Glutamatergic neuron (in vitro differentiated cells): ENCODE measurements around the gene DMXL2. TPM values are rescaled to one million over a fixed set of nuclear protein-coding genes. Genes with fewer than 3 reads are reported as not detected.
"Not testable (repeated sequence)": the region's sequence is repeated elsewhere in the genome, so short reads cannot be mapped to it uniquely, and the experiment has no call there.

Experiments
- DNase-seq: peaks from one replicate; pipeline ENCODE4 v3.0.0; 2022
- H3K27ac Mint-ChIP-seq: one replicate; pipeline ENCODE4 v1.8.0; 2020; ENCODE audit warnings: mild to moderate bottlenecking, mixed read lengths, inconsistent platforms; ENCODE audit not compliant: unreplicated experiment
- H3K27me3 Mint-ChIP-seq: one replicate; pipeline ENCODE4 v1.8.0; 2020; ENCODE audit warnings: mild to moderate bottlenecking, moderate library complexity, mixed read lengths, inconsistent platforms; ENCODE audit not compliant: unreplicated experiment
- H3K36me3 Mint-ChIP-seq: one replicate; pipeline ENCODE4 v1.8.0; 2020; ENCODE audit warnings: mild to moderate bottlenecking, mixed read lengths, inconsistent platforms; ENCODE audit not compliant: unreplicated experiment
- H3K4me1 Mint-ChIP-seq: one replicate; pipeline ENCODE4 v1.8.0; 2020; ENCODE audit warnings: mild to moderate bottlenecking, low read depth, mixed read lengths, inconsistent platforms; ENCODE audit not compliant: unreplicated experiment
- H3K4me3 Mint-ChIP-seq: one replicate; pipeline ENCODE4 v1.8.0; 2020; ENCODE audit warnings: mild to moderate bottlenecking, mixed read lengths, inconsistent platforms; ENCODE audit not compliant: unreplicated experiment
- H3K9me3 Mint-ChIP-seq: one replicate; pipeline ENCODE4 v1.8.0; 2020; ENCODE audit warnings: mild to moderate bottlenecking, moderate library complexity, mixed read lengths, inconsistent platforms; ENCODE audit not compliant: unreplicated experiment
- total RNA-seq: library from RNA; stranded (reverse); fragmentation: NEBNext Ultra II Directional; extraction: Animal tissue kit (Norgen Biotek cat#: 25700); gene quantifications from one replicate; pipeline ENCODE4 v1.2.1, GENCODE V29; 2021; ENCODE audit not compliant: unreplicated experiment
- TF ChIP-seq, protein P1 (sequence below): fragments of 200-600 bp; sonication (generic); IDR thresholded peaks from one replicate; pipeline ENCODE4 v1.5.0; 2021; ENCODE audit not compliant: partially characterized antibody, unreplicated experiment

DMXL2 gene
- total RNA-seq, 1 donor from 2014 or later: 48.2 TPM

DNA sequence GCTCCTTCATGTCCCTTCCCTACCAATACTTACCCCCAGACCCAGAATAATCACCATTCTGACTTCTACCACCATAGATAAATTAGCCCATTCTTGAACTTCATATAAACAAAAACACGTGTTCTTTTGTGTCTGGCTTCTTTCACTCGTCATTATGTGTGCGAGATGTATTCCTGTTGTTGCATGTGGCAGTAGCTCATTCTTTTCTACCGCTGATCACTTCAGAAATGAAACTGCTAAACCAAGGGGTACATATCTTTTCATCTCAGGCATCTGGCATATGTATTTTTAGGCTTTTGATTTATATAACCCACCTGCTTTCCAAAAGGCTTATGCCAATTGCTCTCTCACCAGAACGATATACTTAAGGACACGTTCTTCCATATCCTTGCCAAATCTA is 44.9 kb upstream of the DMXL2 start:
- DNase-seq: no peak
- TF ChIP-seq, protein P1, sequence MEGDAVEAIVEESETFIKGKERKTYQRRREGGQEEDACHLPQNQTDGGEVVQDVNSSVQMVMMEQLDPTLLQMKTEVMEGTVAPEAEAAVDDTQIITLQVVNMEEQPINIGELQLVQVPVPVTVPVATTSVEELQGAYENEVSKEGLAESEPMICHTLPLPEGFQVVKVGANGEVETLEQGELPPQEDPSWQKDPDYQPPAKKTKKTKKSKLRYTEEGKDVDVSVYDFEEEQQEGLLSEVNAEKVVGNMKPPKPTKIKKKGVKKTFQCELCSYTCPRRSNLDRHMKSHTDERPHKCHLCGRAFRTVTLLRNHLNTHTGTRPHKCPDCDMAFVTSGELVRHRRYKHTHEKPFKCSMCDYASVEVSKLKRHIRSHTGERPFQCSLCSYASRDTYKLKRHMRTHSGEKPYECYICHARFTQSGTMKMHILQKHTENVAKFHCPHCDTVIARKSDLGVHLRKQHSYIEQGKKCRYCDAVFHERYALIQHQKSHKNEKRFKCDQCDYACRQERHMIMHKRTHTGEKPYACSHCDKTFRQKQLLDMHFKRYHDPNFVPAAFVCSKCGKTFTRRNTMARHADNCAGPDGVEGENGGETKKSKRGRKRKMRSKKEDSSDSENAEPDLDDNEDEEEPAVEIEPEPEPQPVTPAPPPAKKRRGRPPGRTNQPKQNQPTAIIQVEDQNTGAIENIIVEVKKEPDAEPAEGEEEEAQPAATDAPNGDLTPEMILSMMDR: no peak
- no peaks in the 10 kb centered on the region for H3K36me3 Mint-ChIP-seq
- H3K4me1 Mint-ChIP-seq: peaks cover 7% of the 10 kb centered on the region
- H3K4me3 Mint-ChIP-seq: no peak overlapping the region
- H3K9me3 Mint-ChIP-seq: peaks cover 2% of the 10 kb centered on the region
- H3K27me3 Mint-ChIP-seq: no peaks in the 10 kb centered on the region
- H3K27ac Mint-ChIP-seq: no peak overlapping the region

DNA sequence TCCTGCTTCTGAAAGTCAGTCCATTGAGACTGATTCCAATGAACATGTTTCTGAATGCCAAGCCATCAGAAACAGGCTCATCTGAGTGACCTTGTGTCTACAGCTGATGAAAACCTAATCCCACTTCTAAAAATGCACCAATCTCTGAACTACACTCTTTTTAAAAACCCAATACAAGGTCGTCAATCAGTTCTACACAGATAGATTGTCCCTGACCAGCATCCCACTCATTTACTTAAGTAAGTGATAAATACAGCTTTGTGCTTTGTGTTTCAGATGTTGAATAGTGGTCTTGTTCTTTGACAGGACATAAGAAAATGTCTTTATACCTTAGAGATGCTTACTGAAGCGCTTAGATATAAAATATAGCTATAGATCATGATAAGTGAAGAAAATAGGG is 38.5 kb upstream of the DMXL2 start:
- DNase-seq: no peak
- no peak overlapping the region for H3K27ac Mint-ChIP-seq
- no peaks in the 10 kb centered on the region for H3K4me1 Mint-ChIP-seq
- H3K27me3 Mint-ChIP-seq: peaks cover 2% of the 10 kb centered on the region
- H3K9me3 Mint-ChIP-seq: no peaks in the 10 kb centered on the region
- H3K4me3 Mint-ChIP-seq: no peak overlapping the region
- H3K36me3 Mint-ChIP-seq: no peaks in the 10 kb centered on the region
- TF ChIP-seq, protein P1: no peak

- H3K4me1 Mint-ChIP-seq: no peaks in the 10 kb centered on the region
- no peak overlapping the region for H3K27ac Mint-ChIP-seq
- no peaks in the 10 kb centered on the region for H3K9me3 Mint-ChIP-seq
- DNase-seq: no peak
- TF ChIP-seq, protein P1: no peak
- no peak overlapping the region for H3K4me3 Mint-ChIP-seq
- H3K27me3 Mint-ChIP-seq: peaks cover 2% of the 10 kb centered on the region
- no peaks in the 10 kb centered on the region for H3K36me3 Mint-ChIP-seq
Measured at GRCh38 chr15:51658664-51659063, 36.1 kb upstream of the DMXL2 start.

GRCh38 chr15:51655401-51656057 is 33.0 kb upstream of the DMXL2 start:
- not testable (repeated sequence) for H3K9me3 Mint-ChIP-seq, DNase-seq, H3K27ac Mint-ChIP-seq, H3K4me3 Mint-ChIP-seq, H3K27me3 Mint-ChIP-seq, H3K4me1 Mint-ChIP-seq, H3K36me3 Mint-ChIP-seq

DNA sequence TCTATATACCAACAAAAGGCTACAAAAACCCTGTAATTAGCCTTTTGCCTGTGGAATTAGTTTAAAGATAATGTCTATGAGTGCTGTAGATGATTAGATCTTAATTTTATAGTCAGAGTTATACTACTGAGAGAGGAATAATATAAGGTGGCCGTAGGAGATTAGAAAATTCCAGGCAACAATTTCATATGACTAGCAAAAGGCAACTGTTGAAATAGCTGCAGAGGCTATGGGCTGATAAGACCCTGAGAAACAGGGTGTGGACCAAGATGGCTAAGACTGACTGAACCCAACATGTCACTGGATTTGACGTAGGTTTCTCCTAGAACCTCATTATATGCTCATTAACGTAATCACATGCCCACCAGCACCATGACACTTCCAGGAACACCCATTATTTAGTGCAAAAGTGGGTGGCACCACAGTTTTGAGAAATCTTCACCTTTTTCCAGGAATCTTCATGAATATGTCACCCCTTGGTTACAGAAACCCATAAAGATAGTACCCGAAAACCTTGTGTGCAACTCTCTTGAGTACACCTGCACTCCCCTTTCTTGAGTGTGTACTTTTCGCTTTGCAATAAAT is 29.6 kb upstream of the DMXL2 start:
- Mint-ChIP-seq H3K9me3 (no peaks in the 10 kb centered on the region), H3K4me1 (no peaks in the 10 kb centered on the region), H3K27ac (no peak overlapping the region), H3K4me3 (no peak overlapping the region), H3K27me3 (peaks cover 1% of the 10 kb centered on the region), H3K36me3 (no peaks in the 10 kb centered on the region)
- TF ChIP-seq, protein P1: no peak
- no peak for DNase-seq
